Type B pancreatic cell (in vitro differentiated cells): ENCODE measurements around the gene CSNK2B. TPM values are rescaled to one million over a fixed set of nuclear protein-coding genes. Genes with fewer than 3 reads are reported as not detected.

Experiments used
- DNase-seq: peaks from one replicate; pipeline ENCODE4 v3.0.0; 2021; ENCODE audit warnings: mixed read lengths; ENCODE audit not compliant: unreplicated experiment; ENCODE audit errors: extremely low spot score
- H3K27ac Mint-ChIP-seq: 2 replicates; pipeline ENCODE4 v1.8.0; 2021; ENCODE audit warnings: mild to moderate bottlenecking, mixed read lengths
- H3K27me3 Mint-ChIP-seq: 2 replicates; pipeline ENCODE4 v1.8.0; 2021; ENCODE audit warnings: mixed read lengths
- H3K36me3 Mint-ChIP-seq: 2 replicates; pipeline ENCODE4 v1.8.0; 2021; ENCODE audit warnings: mixed read lengths
- H3K4me1 Mint-ChIP-seq: one replicate; pipeline ENCODE4 v1.8.0; 2021; ENCODE audit warnings: mixed read lengths; ENCODE audit not compliant: unreplicated experiment
- H3K4me3 Mint-ChIP-seq: 2 replicates; pipeline ENCODE4 v1.8.0; 2021; ENCODE audit warnings: mild to moderate bottlenecking, mixed read lengths
- H3K9me3 Mint-ChIP-seq: 2 replicates; pipeline ENCODE4 v1.8.0; 2021; ENCODE audit warnings: mixed read lengths
- CTCF ChIP-seq: fragments of 200-600 bp; sonication (generic); conservative IDR thresholded peaks from 2 replicates; pipeline ENCODE4 v1.5.0; 2021; ENCODE audit warnings: antibody characterized with exemption, mild to moderate bottlenecking
- total RNA-seq: library from RNA; stranded (reverse); gene quantifications from 2 replicates; pipeline ENCODE4 v1.2.1, GENCODE V29; 2021; ENCODE audit warnings: low replicate concordance

The CSNK2B gene
- total RNA-seq, 1 donor from 2014 or later, result 175 TPM

GRCh38 chr6:31621991-31622390, 43.9 kb upstream of the CSNK2B start:
- Mint-ChIP-seq H3K4me3 (peak overlapping the region; percentile 93), H3K36me3 (peaks cover 26% of the 10 kb centered on the region), H3K27ac (peak overlapping the region; percentile 89), H3K9me3 (no peaks in the 10 kb centered on the region), H3K4me1 (peaks cover 24% of the 10 kb centered on the region), H3K27me3 (no peaks in the 10 kb centered on the region)
- DNase-seq, result no peak
- TF ChIP-seq CTCF, result no peak

GRCh38 chr6:31622684-31623091, 43.2 kb upstream of the CSNK2B start:
- Mint-ChIP-seq H3K27me3 (no peaks in the 10 kb centered on the region), H3K27ac (peak overlapping the region; percentile 89), H3K36me3 (peaks cover 33% of the 10 kb centered on the region), H3K9me3 (no peaks in the 10 kb centered on the region), H3K4me1 (peaks cover 27% of the 10 kb centered on the region), H3K4me3 (peak overlapping the region; percentile 93)
- no peak for TF ChIP-seq CTCF
- DNase-seq, result no peak

GRCh38 chr6:31624070-31624469, 41.8 kb upstream of the CSNK2B start:
- no peak for DNase-seq
- Mint-ChIP-seq H3K27me3 (no peaks in the 10 kb centered on the region), H3K4me3 (no peak overlapping the region), H3K9me3 (no peaks in the 10 kb centered on the region), H3K36me3 (peaks cover 40% of the 10 kb centered on the region), H3K4me1 (peaks cover 28% of the 10 kb centered on the region), H3K27ac (no peak overlapping the region)
- no peak for TF ChIP-seq CTCF

- Mint-ChIP-seq H3K27ac (no peak overlapping the region), H3K27me3 (no peaks in the 10 kb centered on the region), H3K4me3 (no peak overlapping the region), H3K9me3 (no peaks in the 10 kb centered on the region), H3K36me3 (peaks cover 51% of the 10 kb centered on the region), H3K4me1 (peaks cover 19% of the 10 kb centered on the region)
- DNase-seq, result no peak
- TF ChIP-seq CTCF, result no peak
Measured at GRCh38 chr6:31626952-31627351, 38.9 kb upstream of the CSNK2B start.

GRCh38 chr6:31627690-31628287, 38.1 kb upstream of the CSNK2B start:
- H3K4me1 Mint-ChIP-seq, result peaks cover 10% of the 10 kb centered on the region
- H3K27ac Mint-ChIP-seq, result no peak overlapping the region
- H3K9me3 Mint-ChIP-seq, result no peaks in the 10 kb centered on the region
- no peak for TF ChIP-seq CTCF
- no peak for DNase-seq
- peaks cover 43% of the 10 kb centered on the region for H3K36me3 Mint-ChIP-seq
- H3K27me3 Mint-ChIP-seq, result no peaks in the 10 kb centered on the region
- H3K4me3 Mint-ChIP-seq, result no peak overlapping the region

GRCh38 chr6:31629014-31629413, 36.9 kb upstream of the CSNK2B start:
- TF ChIP-seq CTCF, result no peak
- Mint-ChIP-seq H3K27ac (no peak overlapping the region), H3K27me3 (no peaks in the 10 kb centered on the region), H3K4me1 (peaks cover 5% of the 10 kb centered on the region), H3K4me3 (peak overlapping the region; percentile 10), H3K9me3 (no peaks in the 10 kb centered on the region), H3K36me3 (peaks cover 38% of the 10 kb centered on the region)
- DNase-seq, result no peak
